ENCODE data around the gene ACVR1B.

- TF ChIP-seq, protein P1, sequence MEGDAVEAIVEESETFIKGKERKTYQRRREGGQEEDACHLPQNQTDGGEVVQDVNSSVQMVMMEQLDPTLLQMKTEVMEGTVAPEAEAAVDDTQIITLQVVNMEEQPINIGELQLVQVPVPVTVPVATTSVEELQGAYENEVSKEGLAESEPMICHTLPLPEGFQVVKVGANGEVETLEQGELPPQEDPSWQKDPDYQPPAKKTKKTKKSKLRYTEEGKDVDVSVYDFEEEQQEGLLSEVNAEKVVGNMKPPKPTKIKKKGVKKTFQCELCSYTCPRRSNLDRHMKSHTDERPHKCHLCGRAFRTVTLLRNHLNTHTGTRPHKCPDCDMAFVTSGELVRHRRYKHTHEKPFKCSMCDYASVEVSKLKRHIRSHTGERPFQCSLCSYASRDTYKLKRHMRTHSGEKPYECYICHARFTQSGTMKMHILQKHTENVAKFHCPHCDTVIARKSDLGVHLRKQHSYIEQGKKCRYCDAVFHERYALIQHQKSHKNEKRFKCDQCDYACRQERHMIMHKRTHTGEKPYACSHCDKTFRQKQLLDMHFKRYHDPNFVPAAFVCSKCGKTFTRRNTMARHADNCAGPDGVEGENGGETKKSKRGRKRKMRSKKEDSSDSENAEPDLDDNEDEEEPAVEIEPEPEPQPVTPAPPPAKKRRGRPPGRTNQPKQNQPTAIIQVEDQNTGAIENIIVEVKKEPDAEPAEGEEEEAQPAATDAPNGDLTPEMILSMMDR (IDR thresholded peaks at IDR 0.05; ENCODE audit: low read length): no peak
- TF ChIP-seq EZH2phosphoT487 (IDR thresholded peaks at IDR 0.05; ENCODE audit: low read length): no peak
- TF ChIP-seq EZH2 (optimal IDR thresholded peaks at IDR 0.05; ENCODE audit: low read depth, low read length): no peak
These were observed 13.6 kb upstream of the ACVR1B start for GRCh38 chr12:51937926-51938325.

Measured in MM.1S (cell line).